SIG-M5 treated with dmso at 0.1 percent for 504 hours (cell line): Measurements from ENCODE around the gene MMP25.
A peak's percentile ranks its signal among the peaks of the same experiment; 100 is the strongest.
"Not testable (repeated sequence)": the region's sequence is repeated elsewhere in the genome, so short reads cannot be mapped to it uniquely, and the experiment has no call there.

Experiments used
- DNase-seq: peaks from one replicate; lab custom pipeline; 2025; ENCODE audit not compliant: unreplicated experiment; lab: John Stamatoyannopoulos, UW

The MMP25 gene

DNA sequence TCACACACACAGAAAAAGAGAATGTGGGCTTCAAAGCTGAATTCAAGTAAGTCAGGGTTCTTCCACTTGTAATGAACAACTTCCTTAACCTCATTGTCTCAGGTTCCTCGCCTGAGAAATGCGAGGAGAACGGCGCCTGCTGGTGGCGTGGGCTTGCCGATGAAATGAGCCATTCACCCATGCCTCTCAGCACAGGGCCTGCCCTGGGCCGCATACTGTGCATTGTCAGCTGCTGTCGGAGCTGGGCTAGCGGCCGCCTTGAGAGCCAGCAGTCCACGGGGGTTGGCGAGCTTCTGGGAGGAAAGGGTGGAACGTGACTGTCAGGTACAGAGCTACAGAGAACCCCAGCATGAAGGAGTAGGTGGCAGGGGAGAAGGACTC, 7.0 kb downstream of the MMP25 start:
- DNase-seq = not testable (repeated sequence)

DNA sequence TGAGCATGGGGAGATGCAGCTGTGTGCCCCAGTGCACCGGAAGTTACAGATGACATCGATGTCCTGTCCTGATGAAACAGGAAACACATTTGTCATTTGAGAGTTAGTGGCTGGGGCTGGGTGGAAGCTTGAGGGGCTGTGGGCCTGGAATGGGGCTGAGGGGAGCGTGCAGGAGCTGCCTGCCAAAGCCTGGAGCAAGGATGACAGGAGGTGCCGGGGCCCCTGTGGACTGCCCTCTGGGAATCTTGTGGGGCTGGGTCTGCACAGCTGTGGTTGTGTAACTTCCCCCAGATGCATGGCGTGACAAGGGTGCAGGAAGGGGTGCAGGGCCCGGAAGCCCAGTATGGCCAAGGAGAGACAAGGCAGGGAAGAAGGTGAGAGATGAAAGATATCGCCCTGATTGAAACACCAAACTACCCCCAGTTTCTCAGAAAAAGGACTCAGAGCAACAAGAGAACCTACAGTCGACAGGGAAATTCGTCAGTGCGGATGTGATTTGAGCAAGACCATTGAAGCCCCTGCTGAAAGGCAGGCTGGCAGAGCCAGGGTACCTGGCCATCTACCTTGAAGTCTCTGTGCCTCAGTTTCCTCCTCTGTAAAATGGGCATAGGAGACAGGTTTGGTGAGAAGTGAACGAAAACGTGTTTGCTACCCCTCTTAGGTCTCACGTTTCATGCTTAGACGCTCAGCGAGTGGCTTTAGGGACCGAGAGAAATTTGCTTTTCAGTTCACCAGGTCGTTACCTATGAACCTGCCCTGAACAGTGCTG, 8.8 kb downstream of the MMP25 start:
- DNase-seq = peak; percentile 22

DNA sequence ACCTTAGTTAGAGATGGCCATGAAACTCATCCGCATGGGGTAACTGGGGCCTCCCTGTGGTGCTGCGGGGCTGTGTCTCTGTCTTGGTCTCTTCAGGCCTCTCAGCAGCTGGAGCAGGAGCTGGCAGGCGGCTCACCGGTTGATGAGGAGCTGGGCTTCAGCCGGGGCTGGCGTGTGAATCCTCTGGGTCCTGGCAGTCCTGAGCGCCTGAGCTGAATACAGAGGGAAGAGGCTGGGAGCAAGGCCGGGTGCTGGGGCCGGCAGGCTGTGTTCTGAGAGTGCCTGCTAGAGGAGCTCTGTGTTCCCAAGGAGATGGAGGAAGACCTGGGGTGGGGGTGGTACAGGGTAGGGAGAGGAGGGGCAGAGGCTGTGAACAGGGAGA, 9.4 kb downstream of the MMP25 start:
- DNase-seq = not testable (repeated sequence)

DNA sequence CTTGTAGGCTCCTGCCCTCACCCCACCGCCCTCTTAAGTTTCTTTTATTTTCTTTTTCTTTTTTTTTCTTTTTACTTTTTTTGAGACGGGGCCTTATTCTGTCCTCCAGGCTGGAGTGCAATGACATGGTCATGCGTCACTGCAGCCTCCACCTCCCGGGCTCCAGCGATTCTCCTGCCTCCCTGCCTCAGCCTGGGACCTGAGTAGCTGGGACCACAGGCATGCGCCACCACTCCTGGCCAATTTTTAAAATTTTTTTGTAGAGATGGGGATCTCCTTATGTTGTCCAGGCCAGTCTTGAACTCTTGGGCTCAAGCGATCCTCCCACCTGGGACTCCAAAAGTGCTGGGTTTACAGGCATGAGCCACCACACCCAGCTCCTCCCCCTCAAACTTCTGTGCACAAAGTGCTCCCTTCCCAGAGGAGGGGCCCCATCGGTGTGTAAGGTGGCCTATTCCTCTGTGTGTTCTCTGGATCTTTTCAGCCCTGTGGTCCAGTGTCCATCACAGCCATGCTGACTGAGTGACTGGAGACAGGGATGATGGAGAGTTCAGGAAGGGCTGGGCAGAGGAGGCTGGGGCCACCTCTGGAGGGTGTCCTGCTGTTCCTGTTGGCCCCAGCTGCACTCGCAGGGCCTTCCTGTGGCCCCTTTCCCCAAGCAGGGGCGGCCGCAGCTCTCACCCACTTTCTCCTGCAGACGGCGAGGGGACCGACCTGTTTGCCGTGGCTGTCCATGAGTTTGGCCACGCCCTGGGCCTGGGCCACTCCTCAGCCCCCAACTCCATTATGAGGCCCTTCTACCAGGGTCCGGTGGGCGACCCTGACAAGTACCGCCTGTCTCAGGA, 10.2 kb downstream of the MMP25 start:
- DNase-seq = no peak

DNA sequence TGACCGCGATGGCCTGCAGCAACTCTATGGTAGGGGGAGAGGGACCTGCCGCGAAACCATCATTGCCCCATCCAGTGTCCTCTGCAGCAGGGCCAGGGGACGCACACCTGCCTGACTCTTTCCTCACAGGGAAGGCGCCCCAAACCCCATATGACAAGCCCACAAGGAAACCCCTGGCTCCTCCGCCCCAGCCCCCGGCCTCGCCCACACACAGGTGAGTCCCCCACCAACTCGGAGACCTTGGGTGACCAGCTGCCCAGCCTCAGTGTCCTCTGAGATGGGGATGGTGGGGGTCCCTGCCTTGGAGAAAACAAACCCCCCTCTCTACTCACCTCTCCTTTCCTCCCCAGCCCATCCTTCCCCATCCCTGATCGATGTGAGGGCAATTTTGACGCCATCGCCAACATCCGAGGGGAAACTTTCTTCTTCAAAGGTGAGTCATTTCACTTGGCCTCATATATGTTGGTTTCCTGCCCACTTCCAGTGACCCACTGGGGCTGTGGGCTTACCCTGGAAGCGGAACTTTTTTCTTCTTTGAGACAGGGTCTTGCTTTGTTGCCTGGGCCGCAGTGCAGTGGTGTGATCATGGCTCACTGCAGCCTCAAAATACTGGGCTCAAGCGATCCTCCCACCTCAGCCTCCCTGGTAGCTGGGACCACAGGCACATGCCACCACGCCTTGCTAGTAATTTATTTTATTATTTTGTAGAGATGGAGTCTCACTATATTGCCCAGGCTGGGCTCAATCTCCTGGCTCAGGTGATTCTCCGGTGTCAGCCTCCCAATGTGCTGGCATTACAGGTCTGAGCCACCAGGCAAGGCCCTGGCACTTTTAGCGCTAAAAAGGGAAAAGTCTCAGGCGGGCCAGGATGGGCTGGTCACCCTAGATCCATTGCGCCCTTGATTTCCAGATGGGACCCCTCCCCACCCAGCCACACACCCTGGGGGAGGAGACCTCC, 11.1 kb downstream of the MMP25 start:
- DNase-seq = no peak

DNA sequence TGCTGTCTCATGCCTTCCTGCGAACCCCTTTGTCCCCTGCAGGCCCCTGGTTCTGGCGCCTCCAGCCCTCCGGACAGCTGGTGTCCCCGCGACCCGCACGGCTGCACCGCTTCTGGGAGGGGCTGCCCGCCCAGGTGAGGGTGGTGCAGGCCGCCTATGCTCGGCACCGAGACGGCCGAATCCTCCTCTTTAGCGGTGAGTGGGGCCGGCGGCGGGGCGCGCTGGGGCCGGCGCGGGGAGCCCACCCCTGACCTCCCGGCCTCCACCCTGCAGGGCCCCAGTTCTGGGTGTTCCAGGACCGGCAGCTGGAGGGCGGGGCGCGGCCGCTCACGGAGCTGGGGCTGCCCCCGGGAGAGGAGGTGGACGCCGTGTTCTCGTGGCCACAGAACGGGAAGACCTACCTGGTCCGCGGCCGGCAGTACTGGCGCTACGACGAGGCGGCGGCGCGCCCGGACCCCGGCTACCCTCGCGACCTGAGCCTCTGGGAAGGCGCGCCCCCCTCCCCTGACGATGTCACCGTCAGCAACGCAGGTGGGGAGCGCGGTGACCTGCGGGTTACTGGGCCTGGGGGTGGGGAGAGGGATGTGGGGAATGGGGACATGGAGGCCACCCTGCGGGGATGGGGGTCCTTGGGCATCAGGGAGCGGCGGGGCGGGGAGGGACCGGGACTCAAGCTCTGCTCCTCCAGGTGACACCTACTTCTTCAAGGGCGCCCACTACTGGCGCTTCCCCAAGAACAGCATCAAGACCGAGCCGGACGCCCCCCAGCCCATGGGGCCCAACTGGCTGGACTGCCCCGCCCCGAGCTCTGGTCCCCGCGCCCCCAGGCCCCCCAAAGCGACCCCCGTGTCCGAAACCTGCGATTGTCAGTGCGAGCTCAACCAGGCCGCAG, 12.0 kb downstream of the MMP25 start:
- peak; percentile 26 for DNase-seq

DNA sequence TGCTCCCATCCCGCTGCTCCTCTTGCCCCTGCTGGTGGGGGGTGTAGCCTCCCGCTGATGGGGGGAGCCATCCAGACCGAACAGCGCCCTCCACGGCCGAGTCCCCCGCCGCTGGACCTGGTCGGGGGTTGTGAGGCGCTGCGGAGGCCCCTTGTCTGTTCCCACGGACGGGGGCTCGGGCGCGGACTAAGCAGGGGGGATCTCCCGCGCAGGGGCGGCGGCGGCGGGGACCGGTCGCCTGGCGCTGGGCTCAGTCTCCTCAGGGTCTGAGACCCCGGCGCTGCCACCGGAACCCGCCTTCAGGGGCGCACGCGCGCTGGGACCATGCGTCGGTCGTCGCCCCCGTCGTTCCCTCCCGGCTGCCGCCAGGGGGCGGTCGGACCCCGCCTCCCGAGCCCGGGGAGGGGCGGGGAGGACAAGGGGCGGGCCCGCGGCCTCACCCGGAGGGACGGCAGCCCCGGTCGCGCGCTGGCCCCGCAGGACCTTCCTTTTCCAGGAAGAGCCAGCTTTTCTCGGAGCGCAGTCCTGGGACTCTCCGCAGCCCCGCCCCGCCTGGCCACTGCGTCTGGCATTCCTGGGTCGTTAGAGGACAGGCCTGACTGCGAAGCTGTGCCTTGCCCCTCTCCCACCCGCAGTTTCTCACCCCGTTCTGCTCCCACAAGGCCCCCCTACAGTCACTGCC, 12.8 kb downstream of the MMP25 start:
- peak; percentile 56 for DNase-seq

DNA sequence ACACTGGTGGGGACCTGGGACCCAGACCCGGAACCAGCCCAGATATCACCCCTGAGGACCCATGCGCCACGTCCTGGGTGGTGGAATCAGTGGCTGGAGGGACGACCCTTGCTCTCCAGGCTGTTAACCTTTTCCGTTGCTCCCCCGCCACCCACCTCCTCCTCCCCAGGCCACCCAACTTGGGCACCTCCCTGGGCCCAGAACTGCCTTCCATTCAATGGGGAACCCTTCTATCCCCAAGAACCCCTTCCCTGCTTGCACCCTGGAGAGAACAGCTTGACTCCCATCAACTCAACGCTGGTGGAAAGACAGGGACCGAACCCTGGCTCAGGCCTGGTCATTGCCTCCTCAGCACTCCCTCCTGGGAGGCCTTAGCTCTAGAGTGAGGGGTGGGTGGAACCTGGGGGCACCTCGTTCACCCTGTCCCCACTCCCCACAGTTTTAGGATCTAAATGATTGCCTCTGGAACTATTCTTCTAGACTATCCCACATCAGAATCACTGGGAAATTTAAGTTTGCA, 13.4 kb downstream of the MMP25 start:
- DNase-seq = no peak

DNA sequence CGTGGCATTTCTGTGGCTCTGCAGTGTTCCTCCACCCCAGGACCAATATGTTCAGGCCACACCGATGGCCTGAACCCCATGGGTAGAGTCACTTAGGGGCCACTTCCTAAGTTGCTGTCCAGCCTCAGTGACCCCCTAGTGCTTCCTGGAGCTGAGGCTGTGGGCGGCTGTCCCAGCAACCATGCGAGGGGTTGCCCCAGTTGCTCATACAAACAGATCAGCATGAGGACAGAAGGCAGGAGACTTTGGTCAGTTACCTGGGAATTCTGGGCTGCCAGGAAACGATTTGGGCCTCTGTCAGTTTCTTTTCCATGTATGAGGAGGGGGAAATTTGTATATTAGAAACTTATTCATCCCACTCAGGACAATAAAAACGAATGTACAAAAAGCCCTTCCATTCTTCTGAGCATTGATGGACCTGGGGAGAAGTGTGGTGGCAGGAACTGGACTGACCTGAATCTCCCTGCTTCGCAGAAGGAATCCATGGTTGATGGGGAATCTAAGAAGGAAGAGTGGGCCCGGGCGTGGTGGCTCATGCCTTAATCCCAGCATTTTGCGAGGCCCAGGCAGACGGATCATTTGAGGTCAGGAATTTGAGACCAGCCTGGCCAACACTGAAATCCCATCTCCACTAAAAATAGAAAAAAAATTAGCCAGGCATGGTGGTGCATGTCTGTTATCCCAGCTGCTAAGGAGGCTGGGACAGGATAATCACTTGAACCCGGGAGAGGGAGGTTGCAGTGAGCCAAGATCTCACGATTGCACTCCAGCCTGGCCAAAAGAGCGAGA, 14.2 kb downstream of the MMP25 start:
- DNase-seq = no peak

DNA sequence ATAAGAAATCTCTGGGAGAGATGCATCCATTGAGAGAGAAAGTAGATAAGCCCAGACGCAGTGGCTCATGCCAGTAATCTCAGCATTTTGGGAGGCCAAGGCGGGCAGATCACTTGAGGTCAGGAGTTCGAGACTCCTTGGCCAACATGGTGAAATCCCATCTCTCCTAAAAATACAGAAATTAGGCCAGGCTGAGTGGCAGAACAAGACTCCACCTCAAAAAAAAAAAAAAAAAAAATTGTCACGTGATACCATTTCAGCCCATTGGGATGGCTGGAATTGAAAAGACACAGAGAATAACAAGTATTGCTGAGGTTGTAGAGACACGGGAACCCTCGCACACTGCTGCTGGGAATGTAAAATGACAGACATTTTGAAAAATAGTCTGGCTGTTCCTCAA, 16.2 kb downstream of the MMP25 start:
- DNase-seq = no peak

DNA sequence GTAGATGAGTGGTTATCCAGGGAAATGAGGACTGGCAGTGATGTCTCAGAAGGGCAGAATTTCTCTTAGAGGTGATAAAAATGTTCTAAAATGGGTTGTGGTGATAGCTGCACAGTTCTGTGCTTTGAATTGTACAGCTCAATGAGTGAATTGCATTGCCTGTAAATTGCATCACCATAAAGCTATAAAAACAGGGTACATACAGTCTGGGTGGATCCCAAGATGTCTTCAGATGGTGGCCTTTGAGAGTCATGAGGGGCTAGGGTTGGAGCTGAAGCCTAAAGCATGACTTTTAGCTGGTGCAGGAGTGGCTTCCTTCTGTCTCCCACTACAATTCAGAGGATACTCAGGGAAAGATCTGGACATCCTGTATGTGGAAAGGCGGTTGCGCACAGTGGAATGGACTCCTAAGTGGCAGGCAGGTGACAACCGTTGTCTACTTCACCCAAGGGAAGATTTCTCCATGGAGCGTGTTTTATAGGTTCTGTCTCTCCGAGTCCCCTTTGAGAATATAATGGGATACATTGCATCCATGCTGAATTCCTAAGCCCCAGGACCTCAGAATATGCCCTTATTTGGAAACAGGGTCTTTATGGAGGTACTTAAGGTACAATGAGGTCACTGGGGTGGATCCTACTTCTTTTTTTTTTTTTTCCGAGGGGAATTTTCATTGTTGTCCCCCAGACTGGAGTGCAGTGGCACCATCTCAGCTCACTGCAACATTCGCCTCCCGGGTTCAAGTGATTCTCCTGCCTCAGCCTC, 17.4 kb downstream of the MMP25 start:
- DNase-seq = no peak

DNA sequence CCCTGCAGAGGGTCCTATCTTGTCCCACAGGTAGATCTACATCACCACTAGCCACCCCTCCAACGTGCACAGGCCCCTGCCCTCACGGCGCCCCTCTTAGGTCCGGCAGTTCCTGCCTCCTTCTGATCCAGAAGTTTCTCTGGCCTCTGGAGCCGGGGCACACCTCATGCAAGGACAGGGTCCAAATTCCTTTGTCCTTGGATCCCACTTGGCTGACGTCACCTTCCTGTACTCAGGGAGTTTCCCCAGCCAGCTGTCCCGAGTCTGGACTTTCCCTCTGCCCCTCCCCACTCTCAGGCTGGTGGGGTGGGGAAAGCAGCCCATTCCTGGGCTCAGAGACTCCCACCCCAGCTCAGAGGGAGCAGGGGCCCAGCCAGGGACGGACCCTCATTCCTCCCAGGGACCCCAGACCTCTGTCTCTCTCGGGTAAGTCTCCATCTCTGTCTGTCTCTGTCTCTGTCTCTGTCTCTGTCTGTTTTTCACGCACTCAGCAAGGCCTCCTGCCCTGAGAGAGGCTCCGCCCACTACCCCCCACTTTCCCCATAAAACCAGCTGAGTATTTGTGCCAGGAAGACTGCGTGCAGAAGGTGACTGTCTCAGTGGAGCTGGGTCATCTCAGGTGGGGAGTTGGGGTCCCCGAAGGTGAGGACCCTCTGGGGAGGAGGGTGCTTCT, 18.8 kb downstream of the MMP25 start, which contains the start of gene IL32:
Gene IL32, plus strand, starts transcription at position 572 of the 673 bp plus-strand sequence. CDS start 172 bp downstream, outside the sequence.
- DNase-seq = no peak

DNA sequence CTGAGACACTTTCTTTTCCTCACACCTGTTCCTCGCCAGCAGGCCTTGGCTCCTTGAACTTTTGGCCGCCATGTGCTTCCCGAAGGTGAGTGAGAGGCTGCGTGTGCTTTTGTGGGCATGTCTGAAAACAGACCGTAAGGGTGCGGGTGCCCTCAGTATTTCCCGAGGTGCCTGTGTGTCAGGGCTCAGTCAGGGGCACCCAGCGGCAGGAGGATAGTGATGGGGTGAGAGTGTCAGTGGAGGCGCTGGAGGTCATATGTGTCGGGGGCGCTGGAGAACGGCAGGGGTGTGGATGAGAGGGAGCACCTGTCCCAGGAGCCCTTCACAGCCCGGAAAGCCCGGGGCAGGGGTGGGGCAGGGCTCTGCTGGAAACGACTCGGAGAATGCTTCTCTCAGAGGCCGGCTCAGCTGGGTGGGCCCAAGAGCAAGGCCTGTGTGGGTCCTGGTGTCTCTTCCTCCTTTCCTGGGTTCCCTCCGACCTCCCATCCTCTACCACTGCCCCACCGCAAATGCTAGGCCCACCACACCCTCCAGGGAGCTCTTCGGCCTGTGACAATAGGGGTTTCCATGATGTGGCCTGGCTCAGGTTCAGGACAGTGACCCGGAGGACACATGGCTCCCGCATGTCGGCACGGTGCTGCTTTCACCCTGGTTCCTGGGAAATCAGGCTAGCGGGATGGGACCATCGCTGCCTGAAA, 19.5 kb downstream of the MMP25 start:
- no peak for DNase-seq

DNA sequence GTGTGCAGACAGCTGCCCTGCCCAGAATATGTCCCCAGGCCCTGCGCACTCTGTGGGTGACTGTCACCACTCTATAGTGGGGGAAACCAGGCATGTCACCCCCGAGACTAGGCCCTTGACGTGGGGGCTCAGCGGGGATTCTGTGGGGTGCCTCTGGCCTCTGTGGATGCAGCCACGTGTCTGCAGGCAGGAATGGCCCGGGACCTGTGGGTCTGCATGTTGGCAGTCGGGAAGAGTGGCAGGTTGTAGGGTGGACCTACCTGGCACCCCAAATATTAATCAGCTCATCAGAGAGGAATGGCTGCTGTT, 20.0 kb downstream of the MMP25 start:
- no peak for DNase-seq

DNA sequence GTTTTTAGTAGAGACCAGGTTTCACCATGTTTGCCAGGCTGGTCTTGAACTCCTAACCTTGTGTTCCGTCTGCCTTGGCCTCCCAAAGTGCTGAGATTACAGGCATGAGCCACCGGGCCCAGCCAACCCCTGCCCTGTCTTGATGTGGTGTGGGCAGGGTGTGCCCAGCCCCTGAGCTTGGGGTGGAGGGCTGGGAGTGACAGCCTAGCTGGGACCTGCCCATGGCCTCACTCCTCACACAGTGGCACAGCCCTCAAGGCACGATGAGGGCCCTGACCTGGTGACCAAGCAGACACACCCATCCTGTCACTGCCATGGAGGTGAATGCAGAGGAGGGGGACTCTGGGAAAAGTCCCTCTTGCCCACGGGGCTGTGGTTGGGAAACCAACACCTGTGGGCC, 22.1 kb downstream of the MMP25 start:
- DNase-seq = no peak

DNA sequence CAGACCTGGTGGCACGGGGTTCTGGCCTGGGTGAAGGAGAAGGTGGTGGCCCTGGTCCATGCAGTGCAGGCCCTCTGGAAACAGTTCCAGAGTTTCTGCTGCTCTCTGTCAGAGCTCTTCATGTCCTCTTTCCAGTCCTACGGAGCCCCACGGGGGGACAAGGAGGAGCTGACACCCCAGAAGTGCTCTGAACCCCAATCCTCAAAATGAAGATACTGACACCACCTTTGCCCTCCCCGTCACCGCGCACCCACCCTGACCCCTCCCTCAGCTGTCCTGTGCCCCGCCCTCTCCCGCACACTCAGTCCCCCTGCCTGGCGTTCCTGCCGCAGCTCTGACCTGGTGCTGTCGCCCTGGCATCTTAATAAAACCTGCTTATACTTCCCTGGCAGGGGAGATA, 22.8 kb downstream of the MMP25 start:
- DNase-seq = not testable (repeated sequence)

DNA sequence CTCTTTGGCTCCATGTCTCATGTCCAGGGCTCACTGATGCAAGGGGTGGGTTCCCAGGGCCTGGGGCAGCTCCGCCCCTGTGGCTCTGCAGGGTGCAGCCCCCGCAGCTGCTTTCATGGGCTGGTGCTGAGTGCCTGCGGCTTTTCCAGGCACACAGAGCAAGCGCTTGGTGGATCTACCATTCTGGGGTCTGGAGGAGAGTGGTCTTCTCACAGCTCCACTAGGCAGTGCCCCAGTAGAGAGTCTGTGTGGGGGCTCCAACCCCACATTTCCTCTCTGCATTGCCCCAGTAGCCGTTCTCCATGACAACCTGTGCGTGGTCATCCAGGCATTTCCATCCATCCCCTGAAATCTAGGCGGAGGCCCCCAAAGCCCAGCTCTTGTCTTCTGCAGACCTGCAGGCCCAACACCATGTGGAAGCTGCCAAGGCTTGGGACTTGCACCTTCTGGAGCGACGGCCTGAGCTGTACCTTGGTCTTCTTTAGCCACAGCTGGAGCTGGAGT, 24.3 kb downstream of the MMP25 start:
- DNase-seq = no peak
